Tibial artery (tissue), 4 donors: ENCODE data around the gene MTERF4.

ENCODE experiments used
- DNase-seq, 2 donors: peaks; one replicate each; pipeline ENCODE4 v3.0.0-alpha.2; 2019
- H3K27ac ChIP-seq, 2 donors: fragments of 200-600 bp; sonication (generic) in 1 of 2; 1 replicate in 1 of 2; 2 replicates in 1 of 2; pipeline ENCODE4 v1.5.1; 2018 to 2019; ENCODE audit warnings: mild to moderate bottlenecking in 1 of 2
- H3K27me3 ChIP-seq, 2 donors: fragments of 200-600 bp; sonication (generic) in 1 of 2; one replicate each; pipeline versions ENCODE4 v1.5.1 to v1.6.0; 2016 to 2019
- H3K36me3 ChIP-seq, 3 donors: fragments of 200-600 bp; sonication (generic) in 2 of 3; one replicate each; pipeline ENCODE4 v1.5.1; 2016 to 2019; ENCODE audit warnings: mild to moderate bottlenecking in 2 of 3
- H3K4me1 ChIP-seq, 4 donors: fragments of 200-600 bp; sonication (generic) in 2 of 4; 1 replicate in 3 of 4; 2 replicates in 1 of 4; pipeline ENCODE4 v1.5.1; 2016 to 2019
- H3K4me3 ChIP-seq, 2 donors: fragments of 200-600 bp; sonication (generic) in 1 of 2; 1 replicate in 1 of 2; 2 replicates in 1 of 2; pipeline ENCODE4 v1.5.1; 2018 to 2019; ENCODE audit warnings: mild to moderate bottlenecking in 2 of 2
- H3K9me3 ChIP-seq, 3 donors: fragments of 200-600 bp; sonication (generic) in 1 of 3; one replicate each; pipeline ENCODE4 v1.5.1; 2016 to 2019
- CTCF ChIP-seq, 2 experiments: fragments of 200-600 bp in 1 of 2; fragments of 450-650 bp in 1 of 2; IDR thresholded peaks; one replicate each; pipeline ENCODE4 v1.5.1; 2017 to 2019; ENCODE audit warnings: antibody characterized with exemption in 2 of 2, mild to moderate bottlenecking in 1 of 2, moderate library complexity in 1 of 2
- intact Hi-C: fragments of 100-400 bp; cut with DNase I; formaldehyde crosslinking; loops from one replicate; pipeline ENCODE4 v1.15.0; 2023; ENCODE audit warnings: low total_unique reads

MTERF4 gene

GRCh38 chr2:241071677-241072111, 30.4 kb downstream of the MTERF4 start:
- H3K4me3 ChIP-seq: no peak overlapping the region
- peaks cover 11 to 89% (median 75%) of the 10 kb centered on the region in 3 donors for H3K36me3 ChIP-seq
- H3K27ac ChIP-seq: no peak overlapping the region
- no peak for TF ChIP-seq CTCF (IDR thresholded peaks at IDR 0.05)
- intact Hi-C loops: no loop called here
- no peaks in the 10 kb centered on the region for H3K9me3 ChIP-seq
- no peaks in the 10 kb centered on the region for H3K4me1 ChIP-seq
- DNase-seq: no peak
- H3K27me3 ChIP-seq: no peaks in the 10 kb centered on the region

- TF ChIP-seq CTCF (IDR thresholded peaks at IDR 0.05): no peak
- DNase-seq: no peak
- Histone ChIP-seq H3K4me3 (no peak overlapping the region), H3K27me3 (no peaks in the 10 kb centered on the region), H3K27ac (no peak overlapping the region), H3K4me1 (no peaks in the 10 kb centered on the region), H3K9me3 (no peaks in the 10 kb centered on the region), H3K36me3 (peaks cover 11 to 95% (median 81%) of the 10 kb centered on the region in 3 donors)
- intact Hi-C loops: no loop called here
These were observed 31.0 kb downstream of the MTERF4 start for GRCh38 chr2:241070811-241071676.

- H3K27ac ChIP-seq: no peak overlapping the region
- intact Hi-C loops: no loop called here
- no peaks in the 10 kb centered on the region for H3K9me3 ChIP-seq
- H3K4me1 ChIP-seq: no peaks in the 10 kb centered on the region
- no peak for DNase-seq
- peaks cover 10 to 100% (median 84%) of the 10 kb centered on the region in 3 donors for H3K36me3 ChIP-seq
- no peaks in the 10 kb centered on the region for H3K27me3 ChIP-seq
- no peak for TF ChIP-seq CTCF (IDR thresholded peaks at IDR 0.05)
- H3K4me3 ChIP-seq: no peak overlapping the region
These were observed 31.7 kb downstream of the MTERF4 start for GRCh38 chr2:241070361-241070760.

GRCh38 chr2:241069821-241070281, 32.2 kb downstream of the MTERF4 start:
- no peak overlapping the region for H3K27ac ChIP-seq
- no peak for DNase-seq
- intact Hi-C loops: no loop called here
- H3K4me3 ChIP-seq: no peak overlapping the region
- H3K36me3 ChIP-seq: peaks cover 5 to 100% (median 84%) of the 10 kb centered on the region in 3 donors
- H3K9me3 ChIP-seq: no peaks in the 10 kb centered on the region
- peaks cover 0 to 3% of the 10 kb centered on the region in 2 donors for H3K27me3 ChIP-seq
- TF ChIP-seq CTCF (IDR thresholded peaks at IDR 0.05): no peak
- H3K4me1 ChIP-seq: no peaks in the 10 kb centered on the region

- Histone ChIP-seq H3K36me3 (peaks cover 4 to 99% (median 81%) of the 10 kb centered on the region in 3 donors), H3K27me3 (peaks cover 0 to 9% of the 10 kb centered on the region in 2 donors), H3K9me3 (no peaks in the 10 kb centered on the region), H3K4me3 (no peak overlapping the region), H3K27ac (no peak overlapping the region), H3K4me1 (peaks cover 0 to 3% (median 1%) of the 10 kb centered on the region in 4 donors)
- no peak for TF ChIP-seq CTCF (IDR thresholded peaks at IDR 0.05)
- intact Hi-C loops: no loop called here
- DNase-seq: no peak
These were observed 32.9 kb downstream of the MTERF4 start for GRCh38 chr2:241068942-241069810.
